Tibial nerve (tissue), 4 donors: ENCODE measurements around the gene NXPH4.

Source experiments
- EP300 ChIP-seq, 2 donors: sonication (generic); formaldehyde crosslinking; IDR thresholded peaks; one replicate each; pipeline ENCODE4 v1.6.1; 2017; ENCODE audit warnings: antibody characterized with exemption in 2 of 2, mild to moderate bottlenecking in 1 of 2
- TF ChIP-seq, protein P1 (sequence below), 5 experiments: fragments of 200-600 bp in 3 of 5; fragments of 450-650 bp in 2 of 5; sonication (generic) in 3 of 5; IDR thresholded peaks; one replicate each; pipeline ENCODE4 v1.5.1; 2016 to 2019; ENCODE audit warnings: antibody characterized with exemption in 5 of 5, mild to moderate bottlenecking in 3 of 5, moderate library complexity in 2 of 5

GRCh38 chr12:57177354-57177753, 39.2 kb upstream of the NXPH4 start:
- TF ChIP-seq, protein P1, sequence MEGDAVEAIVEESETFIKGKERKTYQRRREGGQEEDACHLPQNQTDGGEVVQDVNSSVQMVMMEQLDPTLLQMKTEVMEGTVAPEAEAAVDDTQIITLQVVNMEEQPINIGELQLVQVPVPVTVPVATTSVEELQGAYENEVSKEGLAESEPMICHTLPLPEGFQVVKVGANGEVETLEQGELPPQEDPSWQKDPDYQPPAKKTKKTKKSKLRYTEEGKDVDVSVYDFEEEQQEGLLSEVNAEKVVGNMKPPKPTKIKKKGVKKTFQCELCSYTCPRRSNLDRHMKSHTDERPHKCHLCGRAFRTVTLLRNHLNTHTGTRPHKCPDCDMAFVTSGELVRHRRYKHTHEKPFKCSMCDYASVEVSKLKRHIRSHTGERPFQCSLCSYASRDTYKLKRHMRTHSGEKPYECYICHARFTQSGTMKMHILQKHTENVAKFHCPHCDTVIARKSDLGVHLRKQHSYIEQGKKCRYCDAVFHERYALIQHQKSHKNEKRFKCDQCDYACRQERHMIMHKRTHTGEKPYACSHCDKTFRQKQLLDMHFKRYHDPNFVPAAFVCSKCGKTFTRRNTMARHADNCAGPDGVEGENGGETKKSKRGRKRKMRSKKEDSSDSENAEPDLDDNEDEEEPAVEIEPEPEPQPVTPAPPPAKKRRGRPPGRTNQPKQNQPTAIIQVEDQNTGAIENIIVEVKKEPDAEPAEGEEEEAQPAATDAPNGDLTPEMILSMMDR (IDR thresholded peaks at IDR 0.05) = no peak
- no peak for TF ChIP-seq EP300 (IDR thresholded peaks at IDR 0.05)
